Liver (tissue), 9 donors: ENCODE results near the gene TMED5. TPM values are rescaled to one million over a fixed set of nuclear protein-coding genes. Genes with fewer than 3 reads are reported as not detected.

ENCODE experiments used
- DNase-seq: peaks from one replicate; pipeline ENCODE4 v3.0.0-alpha.2; 2017; ENCODE audit warnings: low spot score
- H3K27ac ChIP-seq, 2 donors: one replicate each; pipeline ENCODE4 v1.7.0; 2013; ENCODE audit warnings: inconsistent platforms in 2 of 2, low read length in 2 of 2, control low read depth in 1 of 2, low read depth in 1 of 2, mild to moderate bottlenecking in 1 of 2
- H3K27me3 ChIP-seq, 4 donors: one replicate each; pipeline versions ENCODE4 v1.6.1 to v1.7.0; 2013; ENCODE audit warnings: low read length in 3 of 4, inconsistent platforms in 1 of 4, mild to moderate bottlenecking in 1 of 4, moderate library complexity in 1 of 4; ENCODE audit not compliant: control insufficient read depth in 4 of 4, insufficient read depth in 4 of 4
- H3K36me3 ChIP-seq, 4 donors: one replicate each; pipeline versions ENCODE4 v1.6.1 to v1.7.0; 2013; ENCODE audit warnings: low read length in 3 of 4, mild to moderate bottlenecking in 3 of 4, low read depth in 1 of 4, moderate library complexity in 1 of 4; ENCODE audit not compliant: control insufficient read depth in 4 of 4, insufficient read depth in 3 of 4
- H3K4me1 ChIP-seq, 4 donors: one replicate each; pipeline versions ENCODE4 v1.6.1 to v1.7.0; 2013; ENCODE audit warnings: low read length in 3 of 4, mild to moderate bottlenecking in 3 of 4, moderate library complexity in 1 of 4; ENCODE audit not compliant: control insufficient read depth in 4 of 4, insufficient read depth in 4 of 4
- H3K4me3 ChIP-seq, 3 donors: one replicate each; pipeline versions ENCODE4 v1.6.1 to v1.7.0; 2013; ENCODE audit warnings: low read length in 3 of 3, control low read depth in 1 of 3, low read depth in 1 of 3, mild to moderate bottlenecking in 1 of 3
- H3K9ac ChIP-seq, 2 donors: one replicate each; pipeline ENCODE4 v1.7.0; 2013; ENCODE audit warnings: low read length in 2 of 2, mild to moderate bottlenecking in 2 of 2, moderate library complexity in 2 of 2, control low read depth in 1 of 2, low read depth in 1 of 2
- H3K9me3 ChIP-seq, 4 donors: one replicate each; pipeline versions ENCODE4 v1.6.1 to v1.7.0; 2013; ENCODE audit warnings: low read length in 3 of 4; ENCODE audit not compliant: control insufficient read depth in 4 of 4
- EGR1 ChIP-seq, 2 donors: IDR thresholded peaks; 2 replicates each; pipeline ENCODE4 v1.6.1; 2016 to 2018; ENCODE audit warnings: antibody characterized with exemption in 2 of 2, low read depth in 2 of 2
- FOXA1 ChIP-seq: IDR thresholded peaks from 2 replicates; pipeline ENCODE4 v1.6.1; 2016; ENCODE audit warnings: antibody characterized with exemption
- FOXA2 ChIP-seq: IDR thresholded peaks from 2 replicates; pipeline ENCODE4 v1.6.1; 2016; ENCODE audit warnings: antibody characterized with exemption
- GABPA ChIP-seq, 2 donors: IDR thresholded peaks in 1 of 2; conservative IDR thresholded peaks in 1 of 2; 2 replicates each; pipeline ENCODE4 v1.6.1; 2016; ENCODE audit warnings: antibody characterized with exemption in 2 of 2, mild to moderate bottlenecking in 1 of 2, moderate library complexity in 1 of 2
- HNF4A ChIP-seq, 2 donors: conservative IDR thresholded peaks; 2 replicates each; pipeline ENCODE4 v1.6.1; 2016; ENCODE audit warnings: antibody characterized with exemption in 2 of 2, mild to moderate bottlenecking in 2 of 2
- HNF4G ChIP-seq: IDR thresholded peaks from 2 replicates; pipeline ENCODE4 v1.6.1; 2016; ENCODE audit warnings: antibody characterized with exemption
- JUND ChIP-seq, 2 donors: IDR thresholded peaks; 2 replicates each; pipeline ENCODE4 v1.6.1; 2016; ENCODE audit warnings: antibody characterized with exemption in 2 of 2
- NR2F2 ChIP-seq: IDR thresholded peaks from 2 replicates; pipeline ENCODE4 v1.6.1; 2016; ENCODE audit warnings: antibody characterized with exemption
- RAD21 ChIP-seq, 2 donors: IDR thresholded peaks; 2 replicates each; pipeline ENCODE4 v1.6.1; 2016; ENCODE audit warnings: antibody characterized with exemption in 2 of 2, mild to moderate bottlenecking in 2 of 2
- RXRA ChIP-seq, 2 donors: IDR thresholded peaks; 2 replicates each; pipeline ENCODE4 v1.6.1; 2017 to 2018; ENCODE audit warnings: antibody characterized with exemption in 2 of 2, mild to moderate bottlenecking in 1 of 2
- SP1 ChIP-seq: IDR thresholded peaks from 2 replicates; pipeline ENCODE4 v1.6.1; 2018; ENCODE audit warnings: antibody characterized with exemption, mild to moderate bottlenecking
- TAF1 ChIP-seq: conservative IDR thresholded peaks from 2 replicates; pipeline ENCODE4 v1.6.1; 2016; ENCODE audit warnings: antibody characterized with exemption, mild to moderate bottlenecking
- YY1 ChIP-seq: IDR thresholded peaks from 2 replicates; pipeline ENCODE4 v1.6.1; 2016; ENCODE audit warnings: antibody characterized with exemption, mild to moderate bottlenecking
- WGBS: extraction: QIAGEN DNeasy Blood & Tissue Kit; methylation state at CpG from one replicate; pipeline ENCODE4 v1.1.7; 2013; 5-methylcytosine and 5-hydroxymethylcytosine counted together
- polyA plus RNA-seq, 2 donors: library from polyadenylated mRNA; stranded (reverse) in 1 of 2; unstranded in 1 of 2; fragments of 200-250 nt in 1 of 2; fragments of >200 nt in 1 of 2; fragmentation: Nextera tagmentation in 1 of 2; extraction: Ambion mirVana in 1 of 2; gene quantifications; one replicate each; pipeline versions ENCODE4 v1.2.1 to v1.2.3, GENCODE V29; 2013 to 2015
- total RNA-seq, 2 donors: library from RNA; depleted of rRNA; stranded (reverse); fragments of >200 nt; gene quantifications; one replicate each; pipeline ENCODE4 v1.2.3, GENCODE V29; 2014
- TF ChIP-seq, protein P1 (sequence below): IDR thresholded peaks from 2 replicates; pipeline ENCODE4 v1.6.1; 2016; ENCODE audit warnings: antibody characterized with exemption
- TF ChIP-seq, protein P2 (sequence below): IDR thresholded peaks from 2 replicates; pipeline ENCODE4 v1.6.1; 2016; ENCODE audit warnings: antibody characterized with exemption
- TF ChIP-seq, protein P3 (sequence below): IDR thresholded peaks from 2 replicates; pipeline ENCODE4 v1.6.1; 2016; ENCODE audit warnings: antibody characterized with exemption
- TF ChIP-seq, protein P4 (sequence below): fragments of 150-350 bp; IDR thresholded peaks from 2 replicates; pipeline ENCODE4 v1.5.1; 2017; ENCODE audit warnings: improper control_type of control experiment, low read depth, low read length; ENCODE audit not compliant: missing input control
- TF ChIP-seq, protein P5 (sequence below): IDR thresholded peaks from 2 replicates; pipeline ENCODE4 v1.6.1; 2016; ENCODE audit warnings: antibody characterized with exemption, mild to moderate bottlenecking
- donor health status: healthy.
- donor health status: healthy.
- donor health status: healthy.
- donor health status: healthy.
- donor health status: healthy.

Gene TMED5
- total and polyA plus RNA-seq, 4 donors, result 72.9 to 121 (median 85.7) TPM

DNA sequence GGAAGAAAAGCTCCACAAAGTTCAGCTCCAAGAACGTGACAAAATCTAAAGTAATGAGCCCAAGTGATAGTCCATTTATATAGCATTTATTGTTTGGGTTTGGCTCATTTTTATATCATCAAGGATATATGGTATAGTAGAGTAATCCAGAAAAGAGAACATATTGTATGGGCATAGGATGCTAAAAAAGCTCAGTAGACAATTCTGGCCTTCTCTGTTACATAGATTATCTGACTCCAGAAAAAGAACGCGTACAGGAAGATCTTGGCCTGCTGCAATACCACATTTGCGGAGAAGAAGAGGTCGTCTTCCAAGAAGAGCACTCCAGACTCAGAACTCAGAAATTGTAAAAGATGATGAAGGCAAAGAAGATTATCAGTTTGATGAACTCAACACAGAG, 43.8 kb downstream of the TMED5 start:
- Histone ChIP-seq H3K4me1 (no peaks in the 10 kb centered on the region), H3K27me3 (no peaks in the 10 kb centered on the region), H3K9ac (no peak overlapping the region), H3K36me3 (peaks cover 2 to 26% (median 11%) of the 10 kb centered on the region in 4 donors), H3K9me3 (no peaks in the 10 kb centered on the region), H3K27ac (no peak overlapping the region), H3K4me3 (no peak overlapping the region)
- TF ChIP-seq SP1 (no peak), HNF4G (no peak), TAF1 (no peak), EGR1 (IDR thresholded peaks at IDR 0.05; ENCODE audit: low read depth in 2 of 2) (no peak), HNF4A (conservative IDR thresholded peaks at IDR 0.05) (no peak), JUND (IDR thresholded peaks at IDR 0.05) (no peak), YY1 (no peak), RAD21 (IDR thresholded peaks at IDR 0.05) (no peak), FOXA2 (no peak)
- TF ChIP-seq, protein P1, sequence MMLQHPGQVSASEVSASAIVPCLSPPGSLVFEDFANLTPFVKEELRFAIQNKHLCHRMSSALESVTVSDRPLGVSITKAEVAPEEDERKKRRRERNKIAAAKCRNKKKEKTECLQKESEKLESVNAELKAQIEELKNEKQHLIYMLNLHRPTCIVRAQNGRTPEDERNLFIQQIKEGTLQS, result no peak
- TF ChIP-seq, protein P2, sequence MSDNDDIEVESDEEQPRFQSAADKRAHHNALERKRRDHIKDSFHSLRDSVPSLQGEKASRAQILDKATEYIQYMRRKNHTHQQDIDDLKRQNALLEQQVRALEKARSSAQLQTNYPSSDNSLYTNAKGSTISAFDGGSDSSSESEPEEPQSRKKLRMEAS, result no peak
- TF ChIP-seq, protein P3, sequence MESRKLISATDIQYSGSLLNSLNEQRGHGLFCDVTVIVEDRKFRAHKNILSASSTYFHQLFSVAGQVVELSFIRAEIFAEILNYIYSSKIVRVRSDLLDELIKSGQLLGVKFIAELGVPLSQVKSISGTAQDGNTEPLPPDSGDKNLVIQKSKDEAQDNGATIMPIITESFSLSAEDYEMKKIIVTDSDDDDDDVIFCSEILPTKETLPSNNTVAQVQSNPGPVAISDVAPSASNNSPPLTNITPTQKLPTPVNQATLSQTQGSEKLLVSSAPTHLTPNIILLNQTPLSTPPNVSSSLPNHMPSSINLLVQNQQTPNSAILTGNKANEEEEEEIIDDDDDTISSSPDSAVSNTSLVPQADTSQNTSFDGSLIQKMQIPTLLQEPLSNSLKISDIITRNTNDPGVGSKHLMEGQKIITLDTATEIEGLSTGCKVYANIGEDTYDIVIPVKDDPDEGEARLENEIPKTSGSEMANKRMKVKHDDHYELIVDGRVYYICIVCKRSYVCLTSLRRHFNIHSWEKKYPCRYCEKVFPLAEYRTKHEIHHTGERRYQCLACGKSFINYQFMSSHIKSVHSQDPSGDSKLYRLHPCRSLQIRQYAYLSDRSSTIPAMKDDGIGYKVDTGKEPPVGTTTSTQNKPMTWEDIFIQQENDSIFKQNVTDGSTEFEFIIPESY, result no peak
- no peak for DNase-seq
- 96% methylated on average over 5 of the region's 5 CpGs for WGBS

DNA sequence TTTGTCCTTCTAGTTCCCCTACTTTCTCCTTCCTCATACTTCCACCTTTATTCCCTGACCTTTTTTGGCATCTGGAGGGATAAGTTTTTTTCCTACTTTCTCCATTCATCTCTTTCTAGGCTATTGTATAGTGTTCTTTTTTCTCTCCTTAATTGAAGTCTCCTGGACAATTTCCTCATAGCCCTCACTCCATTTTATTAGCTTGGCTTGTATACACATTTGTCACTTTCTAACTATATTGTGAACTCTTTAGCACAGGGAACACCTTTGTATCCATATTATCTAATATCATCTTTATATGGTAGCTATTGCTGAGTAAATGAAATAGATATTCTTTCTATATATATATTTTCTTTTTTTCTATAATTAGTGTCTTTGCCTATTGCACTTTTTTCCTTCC, 47.6 kb downstream of the TMED5 start:
- Histone ChIP-seq H3K4me3 (no peak overlapping the region), H3K36me3 (peaks cover 2 to 26% (median 11%) of the 10 kb centered on the region in 4 donors)
- TF ChIP-seq NR2F2, result no peak
- no peak for TF ChIP-seq SP1
- TF ChIP-seq FOXA2, result no peak
- TF ChIP-seq TAF1, result no peak
- TF ChIP-seq GABPA (IDR thresholded peaks at IDR 0.05 in 1 of 2, conservative IDR thresholded peaks at IDR 0.05 in 1 of 2), result no peak
- TF ChIP-seq, protein P4, sequence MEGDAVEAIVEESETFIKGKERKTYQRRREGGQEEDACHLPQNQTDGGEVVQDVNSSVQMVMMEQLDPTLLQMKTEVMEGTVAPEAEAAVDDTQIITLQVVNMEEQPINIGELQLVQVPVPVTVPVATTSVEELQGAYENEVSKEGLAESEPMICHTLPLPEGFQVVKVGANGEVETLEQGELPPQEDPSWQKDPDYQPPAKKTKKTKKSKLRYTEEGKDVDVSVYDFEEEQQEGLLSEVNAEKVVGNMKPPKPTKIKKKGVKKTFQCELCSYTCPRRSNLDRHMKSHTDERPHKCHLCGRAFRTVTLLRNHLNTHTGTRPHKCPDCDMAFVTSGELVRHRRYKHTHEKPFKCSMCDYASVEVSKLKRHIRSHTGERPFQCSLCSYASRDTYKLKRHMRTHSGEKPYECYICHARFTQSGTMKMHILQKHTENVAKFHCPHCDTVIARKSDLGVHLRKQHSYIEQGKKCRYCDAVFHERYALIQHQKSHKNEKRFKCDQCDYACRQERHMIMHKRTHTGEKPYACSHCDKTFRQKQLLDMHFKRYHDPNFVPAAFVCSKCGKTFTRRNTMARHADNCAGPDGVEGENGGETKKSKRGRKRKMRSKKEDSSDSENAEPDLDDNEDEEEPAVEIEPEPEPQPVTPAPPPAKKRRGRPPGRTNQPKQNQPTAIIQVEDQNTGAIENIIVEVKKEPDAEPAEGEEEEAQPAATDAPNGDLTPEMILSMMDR, result no peak
- no peak for TF ChIP-seq JUND (IDR thresholded peaks at IDR 0.05)
- TF ChIP-seq FOXA1, result no peak
- TF ChIP-seq EGR1 (IDR thresholded peaks at IDR 0.05; ENCODE audit: low read depth in 2 of 2), result no peak
- TF ChIP-seq RXRA (IDR thresholded peaks at IDR 0.05), result no peak
- no peak for TF ChIP-seq YY1
- TF ChIP-seq HNF4A (conservative IDR thresholded peaks at IDR 0.05), result no peak
- TF ChIP-seq, protein P1, result no peak
- no peak for TF ChIP-seq RAD21 (IDR thresholded peaks at IDR 0.05)
- TF ChIP-seq HNF4G, result no peak
- TF ChIP-seq, protein P2, result no peak
- TF ChIP-seq, protein P3, result no peak
- TF ChIP-seq, protein P5, sequence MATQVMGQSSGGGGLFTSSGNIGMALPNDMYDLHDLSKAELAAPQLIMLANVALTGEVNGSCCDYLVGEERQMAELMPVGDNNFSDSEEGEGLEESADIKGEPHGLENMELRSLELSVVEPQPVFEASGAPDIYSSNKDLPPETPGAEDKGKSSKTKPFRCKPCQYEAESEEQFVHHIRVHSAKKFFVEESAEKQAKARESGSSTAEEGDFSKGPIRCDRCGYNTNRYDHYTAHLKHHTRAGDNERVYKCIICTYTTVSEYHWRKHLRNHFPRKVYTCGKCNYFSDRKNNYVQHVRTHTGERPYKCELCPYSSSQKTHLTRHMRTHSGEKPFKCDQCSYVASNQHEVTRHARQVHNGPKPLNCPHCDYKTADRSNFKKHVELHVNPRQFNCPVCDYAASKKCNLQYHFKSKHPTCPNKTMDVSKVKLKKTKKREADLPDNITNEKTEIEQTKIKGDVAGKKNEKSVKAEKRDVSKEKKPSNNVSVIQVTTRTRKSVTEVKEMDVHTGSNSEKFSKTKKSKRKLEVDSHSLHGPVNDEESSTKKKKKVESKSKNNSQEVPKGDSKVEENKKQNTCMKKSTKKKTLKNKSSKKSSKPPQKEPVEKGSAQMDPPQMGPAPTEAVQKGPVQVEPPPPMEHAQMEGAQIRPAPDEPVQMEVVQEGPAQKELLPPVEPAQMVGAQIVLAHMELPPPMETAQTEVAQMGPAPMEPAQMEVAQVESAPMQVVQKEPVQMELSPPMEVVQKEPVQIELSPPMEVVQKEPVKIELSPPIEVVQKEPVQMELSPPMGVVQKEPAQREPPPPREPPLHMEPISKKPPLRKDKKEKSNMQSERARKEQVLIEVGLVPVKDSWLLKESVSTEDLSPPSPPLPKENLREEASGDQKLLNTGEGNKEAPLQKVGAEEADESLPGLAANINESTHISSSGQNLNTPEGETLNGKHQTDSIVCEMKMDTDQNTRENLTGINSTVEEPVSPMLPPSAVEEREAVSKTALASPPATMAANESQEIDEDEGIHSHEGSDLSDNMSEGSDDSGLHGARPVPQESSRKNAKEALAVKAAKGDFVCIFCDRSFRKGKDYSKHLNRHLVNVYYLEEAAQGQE, result no peak

More for the DNA sequence above, 47.6 kb downstream of the TMED5 start:
- Histone ChIP-seq H3K27ac (no peak overlapping the region), H3K9me3 (no peaks in the 10 kb centered on the region), H3K27me3 (no peaks in the 10 kb centered on the region), H3K4me1 (peaks cover 4 to 18% (median 13%) of the 10 kb centered on the region in 4 donors), H3K9ac (no peak overlapping the region)
- no peak for DNase-seq
